ENCODE measurements around the gene DSG2.
"Not testable (repeated sequence)": the region's sequence is repeated elsewhere in the genome, so short reads cannot be mapped to it uniquely, and the experiment has no call there.

The DSG2 gene

GRCh38 chr18:31497836-31498573 lies at the start of gene DSG2:
TSS of gene DSG2 (plus strand) at chr18:31498177. CDS start at chr18:31498252, 75 bp downstream.
- H3K4me3 ChIP-seq (ENCODE audit: low read depth, low read length): peak within 1 kb of the TSS; percentile 75
- DNase-seq (ENCODE audit: low read depth): no peak

- DNase-seq (ENCODE audit: low read depth): peak; percentile 41
- no peak overlapping the region for H3K4me3 ChIP-seq (ENCODE audit: low read depth, low read length)
These were observed 47.6 kb upstream of the DSG2 start for GRCh38 chr18:31450409-31450808.

DNA sequence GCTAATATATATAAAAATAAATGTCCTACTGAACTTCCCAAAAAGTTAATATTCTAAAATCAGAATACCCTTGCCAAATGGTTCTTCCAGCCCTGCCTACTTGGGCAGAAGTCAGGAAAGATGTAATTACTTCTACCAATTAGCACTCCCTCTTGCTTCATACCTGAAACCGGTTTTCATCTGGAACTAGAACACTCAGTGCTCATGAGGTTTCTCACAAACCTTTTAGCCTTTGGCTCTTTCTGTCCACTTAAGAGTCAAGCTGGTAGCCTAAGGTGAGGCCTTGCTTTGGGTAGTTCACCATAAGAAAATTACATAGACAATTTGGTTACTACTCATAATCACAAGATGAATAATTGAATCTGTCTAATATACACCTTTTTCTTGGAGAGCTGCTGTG lies 46.4 kb upstream of the DSG2 start:
- DNase-seq (ENCODE audit: low read depth): no peak
- H3K4me3 ChIP-seq (ENCODE audit: low read depth, low read length): no peak overlapping the region

GRCh38 chr18:31454066-31454708 lies 43.8 kb upstream of the DSG2 start:
- H3K4me3 ChIP-seq (ENCODE audit: low read depth, low read length): no peak overlapping the region
- peak; percentile 47 for DNase-seq (ENCODE audit: low read depth)

- DNase-seq (ENCODE audit: low read depth): no peak
- no peak overlapping the region for H3K4me3 ChIP-seq (ENCODE audit: low read depth, low read length)
These were observed 28.3 kb upstream of the DSG2 start for GRCh38 chr18:31469629-31470028.

DNA sequence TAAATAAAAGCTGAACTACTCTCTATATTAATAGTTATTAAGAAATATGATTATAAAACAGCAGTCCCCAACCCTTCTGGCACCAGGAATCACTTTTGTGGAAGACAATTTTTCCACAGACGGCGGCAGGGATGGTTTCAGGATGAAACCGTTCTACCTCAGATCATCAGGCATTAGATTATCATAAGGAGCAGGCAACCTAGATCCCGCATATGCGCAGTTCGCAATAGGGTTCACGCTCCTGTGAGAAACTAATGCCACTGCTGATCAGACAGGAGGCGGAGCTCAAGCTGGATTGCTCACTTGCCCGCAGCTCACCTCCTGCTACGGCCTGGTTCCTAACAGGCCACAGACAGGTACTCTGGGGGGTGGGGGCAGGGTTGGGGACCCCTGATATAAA lies 19.3 kb upstream of the DSG2 start:
- no peak overlapping the region for H3K4me3 ChIP-seq (ENCODE audit: low read depth, low read length)
- DNase-seq (ENCODE audit: low read depth): no peak

GRCh38 chr18:31482051-31482450 lies 15.9 kb upstream of the DSG2 start:
- DNase-seq (ENCODE audit: low read depth): no peak
- no peak overlapping the region for H3K4me3 ChIP-seq (ENCODE audit: low read depth, low read length)

DNA sequence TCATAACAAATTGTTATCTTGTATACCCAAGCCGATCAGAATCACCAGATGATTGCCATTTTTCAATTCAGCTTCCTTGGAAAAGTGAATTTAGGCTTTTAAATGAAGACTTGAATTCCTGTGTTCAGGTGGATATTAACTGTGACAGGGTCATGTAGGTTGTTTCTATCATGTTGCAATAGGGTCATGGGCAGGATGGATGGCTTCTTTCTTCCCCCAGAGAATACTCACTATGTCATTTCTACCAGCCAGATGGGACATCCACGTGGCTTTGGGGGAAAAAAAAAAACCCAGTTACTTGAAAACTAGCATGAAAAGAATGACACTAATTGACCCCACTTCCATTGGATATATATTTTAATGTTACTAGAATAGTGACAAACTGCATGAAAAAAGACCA lies 14.6 kb upstream of the DSG2 start:
- H3K4me3 ChIP-seq (ENCODE audit: low read depth, low read length): no peak overlapping the region
- no peak for DNase-seq (ENCODE audit: low read depth)

GRCh38 chr18:31484461-31484860 lies 13.5 kb upstream of the DSG2 start:
- DNase-seq (ENCODE audit: low read depth): no peak

DNA sequence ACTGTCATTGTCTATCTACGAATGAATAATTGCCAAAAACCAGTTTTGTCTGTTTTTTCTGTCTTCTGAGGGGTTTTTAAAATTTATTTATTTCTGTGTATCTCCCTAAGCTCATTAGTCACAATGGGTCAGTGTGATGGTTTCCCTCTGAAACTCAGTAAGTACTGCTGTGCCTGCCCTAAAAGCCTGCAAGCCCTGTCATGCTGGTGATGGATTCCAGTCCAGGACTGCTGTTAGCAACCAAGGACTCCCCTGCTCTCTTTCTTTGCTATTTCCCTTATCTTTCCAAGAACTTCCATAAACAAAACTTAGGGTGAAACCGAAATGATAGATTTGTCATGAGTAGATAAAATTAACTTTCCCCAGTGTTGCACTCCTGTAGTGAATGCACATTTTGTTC lies 11.8 kb upstream of the DSG2 start:
- DNase-seq (ENCODE audit: low read depth): no peak
- H3K4me3 ChIP-seq (ENCODE audit: low read depth, low read length): no peak overlapping the region

More at GRCh38 chr18:31484461-31484860, 13.5 kb upstream of the DSG2 start:
- no peak overlapping the region for H3K4me3 ChIP-seq (ENCODE audit: low read depth, low read length)

- DNase-seq (ENCODE audit: low read depth): peak; percentile 86
- no peak overlapping the region for H3K4me3 ChIP-seq (ENCODE audit: low read depth, low read length)
These were observed 10.5 kb upstream of the DSG2 start for GRCh38 chr18:31487246-31488015.

DNA sequence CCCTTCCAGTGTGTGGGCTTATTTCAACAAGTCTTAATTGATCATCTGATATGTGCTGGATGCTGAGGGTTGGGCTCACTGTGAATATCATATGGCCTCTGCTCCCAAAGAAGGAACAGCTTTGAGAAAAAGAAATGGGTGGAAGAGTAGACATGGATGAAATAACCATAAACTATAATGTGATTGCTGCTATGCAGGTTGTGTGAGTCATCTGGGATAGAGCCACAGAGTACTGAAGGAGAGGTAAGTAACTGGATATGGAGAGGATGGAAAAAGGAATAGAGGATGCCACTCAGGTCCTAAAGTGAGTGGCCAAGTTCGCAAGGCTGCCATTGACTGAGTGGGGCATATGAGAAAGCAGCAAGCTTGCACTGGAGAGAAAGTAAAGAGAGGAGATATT lies 8.7 kb upstream of the DSG2 start:
- H3K4me3 ChIP-seq (ENCODE audit: low read depth, low read length): no peak overlapping the region
- no peak for DNase-seq (ENCODE audit: low read depth)

GRCh38 chr18:31490387-31490786 lies 7.6 kb upstream of the DSG2 start:
- H3K4me3 ChIP-seq (ENCODE audit: low read depth, low read length): no peak overlapping the region

DNA sequence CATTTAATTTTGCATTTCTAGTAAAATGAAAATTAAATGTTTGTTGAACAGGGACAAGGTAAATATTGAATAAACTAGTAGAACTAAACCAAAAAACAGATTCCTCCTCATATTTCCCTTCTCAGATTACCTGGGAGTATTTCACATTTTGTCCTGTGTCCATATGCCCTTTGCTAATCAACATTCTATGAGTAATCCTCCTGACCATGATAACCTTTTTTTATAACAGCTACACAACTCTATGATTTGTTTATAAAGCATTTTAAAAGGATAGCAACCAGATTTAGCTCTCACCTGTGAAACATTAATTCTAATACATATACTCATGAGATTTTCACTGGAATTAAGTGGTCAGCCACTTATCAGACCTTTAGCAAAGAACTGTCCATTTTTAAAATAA lies 7.1 kb upstream of the DSG2 start:
- H3K4me3 ChIP-seq (ENCODE audit: low read depth, low read length): no peak overlapping the region
- DNase-seq (ENCODE audit: low read depth): no peak

More at GRCh38 chr18:31490387-31490786, 7.6 kb upstream of the DSG2 start:
- no peak for DNase-seq (ENCODE audit: low read depth)

- DNase-seq (ENCODE audit: low read depth): no peak
- H3K4me3 ChIP-seq (ENCODE audit: low read depth, low read length): no peak overlapping the region
These were observed 6.4 kb upstream of the DSG2 start for GRCh38 chr18:31491586-31491985.

GRCh38 chr18:31492671-31493070 lies 5.3 kb upstream of the DSG2 start:
- no peak overlapping the region for H3K4me3 ChIP-seq (ENCODE audit: low read depth, low read length)

GRCh38 chr18:31493171-31493570 lies 4.8 kb upstream of the DSG2 start:
- H3K4me3 ChIP-seq (ENCODE audit: low read depth, low read length): no peak overlapping the region
- no peak for DNase-seq (ENCODE audit: low read depth)

More at GRCh38 chr18:31492671-31493070, 5.3 kb upstream of the DSG2 start:
- DNase-seq (ENCODE audit: low read depth): no peak

DNA sequence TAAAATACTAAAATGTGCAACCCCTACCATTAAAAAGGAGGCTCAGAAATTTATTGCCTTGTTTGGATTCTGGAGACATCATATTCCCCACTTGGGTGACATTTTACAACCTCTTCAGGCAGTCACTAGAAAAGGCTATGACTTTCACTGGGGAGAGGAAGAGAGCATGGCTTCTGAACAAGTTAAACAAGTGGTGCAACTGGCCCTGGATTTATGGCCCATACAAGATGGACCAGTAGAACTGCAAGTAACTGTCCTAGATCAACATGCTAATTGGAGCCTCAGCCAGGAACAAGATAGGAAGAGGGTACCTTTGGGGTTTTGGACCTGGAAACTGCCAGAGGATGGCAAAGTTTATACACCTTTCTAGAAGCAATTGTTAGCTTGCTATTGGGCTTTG lies 4.0 kb upstream of the DSG2 start:
- DNase-seq (ENCODE audit: low read depth): no peak
- H3K4me3 ChIP-seq (ENCODE audit: low read depth, low read length): no peak overlapping the region

DNA sequence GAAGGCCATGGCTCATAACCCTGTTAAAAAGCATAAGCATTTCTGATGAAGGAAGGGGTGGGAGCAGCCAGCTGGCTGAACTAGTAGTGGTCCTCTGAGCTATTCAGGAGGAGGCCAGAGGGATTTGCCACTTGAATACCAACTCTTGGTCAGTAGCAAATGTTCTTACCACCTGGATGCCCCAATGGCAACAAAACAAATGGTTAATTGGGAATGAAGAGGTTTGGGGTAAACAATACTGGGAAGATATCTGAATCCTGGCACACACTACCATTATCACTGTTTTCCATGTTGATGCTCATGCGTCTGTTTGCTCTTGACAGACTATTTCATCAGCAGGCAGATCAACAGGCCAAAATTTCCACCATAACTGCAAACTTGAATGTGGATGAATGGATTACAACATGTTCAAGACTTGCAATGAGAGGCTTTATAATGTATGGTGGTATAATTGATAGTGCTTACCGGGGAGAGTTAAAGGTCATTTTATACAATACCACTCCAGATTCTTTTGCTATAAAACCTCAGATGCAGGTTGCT lies 3.2 kb upstream of the DSG2 start:
- H3K4me3 ChIP-seq (ENCODE audit: low read depth, low read length); DNase-seq (ENCODE audit: low read depth): not testable (repeated sequence)

- peak overlapping the region; percentile 75 for H3K4me3 ChIP-seq (ENCODE audit: low read depth, low read length)
- no peak for DNase-seq (ENCODE audit: low read depth)
These were observed 557 bp upstream of the DSG2 start for GRCh38 chr18:31497404-31497835.
